Kidney epithelial cell (primary cell): Measurements from ENCODE around the gene RNASEL. TPM values are rescaled to one million over a fixed set of nuclear protein-coding genes. Genes with fewer than 3 reads are reported as not detected.

Source experiments
- DNase-seq: peaks from one replicate; pipeline ENCODE4 v3.0.0-alpha.2; 2010; ENCODE audit warnings: low read depth
- H3K27me3 ChIP-seq: 2 replicates; pipeline ENCODE4 v1.6.0; 2011; ENCODE audit warnings: low read length; ENCODE audit not compliant: control insufficient read depth, insufficient read depth
- H3K36me3 ChIP-seq: 2 replicates; pipeline ENCODE4 v1.5.1; 2011; ENCODE audit warnings: low read length; ENCODE audit not compliant: control insufficient read depth, insufficient read depth
- H3K4me3 ChIP-seq: 2 replicates; pipeline ENCODE4 v1.5.1; 2011; ENCODE audit warnings: low read depth, mild to moderate bottlenecking, control low read depth, low read length
- total RNA-seq: library from RNA; depleted of rRNA; stranded (reverse); fragments of >200 nt; gene quantifications from 2 replicates; pipeline ENCODE4 v1.2.3, GENCODE V29; 2015
- TF ChIP-seq, protein P1 (sequence below): IDR thresholded peaks from 2 replicates; pipeline ENCODE4 v1.5.1; 2011; ENCODE audit warnings: mild to moderate bottlenecking, moderate library complexity, low read length, control low read depth, inconsistent platforms; ENCODE audit not compliant: insufficient read depth, poor library complexity, severe bottlenecking

The RNASEL gene
- total RNA-seq, 1 donor from 2014 or later: 5.8 TPM

GRCh38 chr1:182624577-182624976 is 35.5 kb upstream of the RNASEL start:
- Histone ChIP-seq H3K36me3 (no peaks in the 10 kb centered on the region), H3K4me3 (no peak overlapping the region), H3K27me3 (no peaks in the 10 kb centered on the region)
- DNase-seq: no peak
- TF ChIP-seq, protein P1, sequence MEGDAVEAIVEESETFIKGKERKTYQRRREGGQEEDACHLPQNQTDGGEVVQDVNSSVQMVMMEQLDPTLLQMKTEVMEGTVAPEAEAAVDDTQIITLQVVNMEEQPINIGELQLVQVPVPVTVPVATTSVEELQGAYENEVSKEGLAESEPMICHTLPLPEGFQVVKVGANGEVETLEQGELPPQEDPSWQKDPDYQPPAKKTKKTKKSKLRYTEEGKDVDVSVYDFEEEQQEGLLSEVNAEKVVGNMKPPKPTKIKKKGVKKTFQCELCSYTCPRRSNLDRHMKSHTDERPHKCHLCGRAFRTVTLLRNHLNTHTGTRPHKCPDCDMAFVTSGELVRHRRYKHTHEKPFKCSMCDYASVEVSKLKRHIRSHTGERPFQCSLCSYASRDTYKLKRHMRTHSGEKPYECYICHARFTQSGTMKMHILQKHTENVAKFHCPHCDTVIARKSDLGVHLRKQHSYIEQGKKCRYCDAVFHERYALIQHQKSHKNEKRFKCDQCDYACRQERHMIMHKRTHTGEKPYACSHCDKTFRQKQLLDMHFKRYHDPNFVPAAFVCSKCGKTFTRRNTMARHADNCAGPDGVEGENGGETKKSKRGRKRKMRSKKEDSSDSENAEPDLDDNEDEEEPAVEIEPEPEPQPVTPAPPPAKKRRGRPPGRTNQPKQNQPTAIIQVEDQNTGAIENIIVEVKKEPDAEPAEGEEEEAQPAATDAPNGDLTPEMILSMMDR: no peak

- Histone ChIP-seq H3K4me3 (no peak overlapping the region), H3K27me3 (no peaks in the 10 kb centered on the region), H3K36me3 (no peaks in the 10 kb centered on the region)
- TF ChIP-seq, protein P1: no peak
- no peak for DNase-seq
Observed at GRCh38 chr1:182622901-182623528, 34.0 kb upstream of the RNASEL start.

- no peaks in the 10 kb centered on the region for H3K36me3 ChIP-seq
- no peaks in the 10 kb centered on the region for H3K27me3 ChIP-seq
- TF ChIP-seq, protein P1: no peak
- no peak overlapping the region for H3K4me3 ChIP-seq
- DNase-seq: no peak
Observed at GRCh38 chr1:182621906-182622305, 32.9 kb upstream of the RNASEL start.

GRCh38 chr1:182620924-182621585 is 32.0 kb upstream of the RNASEL start:
- Histone ChIP-seq H3K27me3 (no peaks in the 10 kb centered on the region), H3K4me3 (no peak overlapping the region), H3K36me3 (no peaks in the 10 kb centered on the region)
- no peak for DNase-seq
- TF ChIP-seq, protein P1: no peak

DNA sequence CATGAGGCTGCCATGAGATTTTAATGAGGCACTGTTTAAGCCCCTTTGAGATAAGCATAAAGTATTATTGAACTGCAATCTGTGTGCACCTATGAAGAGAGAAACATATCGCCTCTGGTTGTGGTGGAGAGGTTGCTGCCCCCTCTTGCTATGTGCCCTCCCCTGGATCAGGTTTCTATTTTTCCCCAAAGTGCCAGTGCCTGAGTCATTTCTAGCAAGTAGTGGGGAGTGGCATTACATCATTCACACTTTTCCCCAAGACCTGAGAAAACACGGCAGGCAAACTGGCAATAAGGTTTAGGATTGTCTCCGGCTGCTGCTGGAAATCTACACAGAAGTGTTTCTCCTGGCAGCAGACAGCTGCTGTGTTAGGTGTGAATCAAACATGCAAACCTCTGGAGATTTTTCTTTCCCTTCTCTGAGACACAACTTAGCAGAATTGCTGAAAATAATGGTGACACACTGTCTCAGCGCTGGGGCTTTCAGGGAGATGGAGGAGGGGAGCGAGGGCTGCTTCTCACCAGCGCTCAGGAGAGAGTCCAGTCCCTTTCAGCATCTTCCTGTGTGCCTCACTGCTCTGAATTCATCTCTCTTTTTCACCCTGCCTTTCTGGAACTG is 28.8 kb upstream of the RNASEL start:
- Histone ChIP-seq H3K27me3 (no peaks in the 10 kb centered on the region), H3K36me3 (no peaks in the 10 kb centered on the region), H3K4me3 (no peak overlapping the region)
- DNase-seq: peak; percentile 38
- TF ChIP-seq, protein P1: no peak
